HK-2 (cell line): Measurements from ENCODE around the gene CTDSP2.
"Not testable (repeated sequence)": the region's sequence is repeated elsewhere in the genome, so short reads cannot be mapped to it uniquely, and the experiment has no call there.

Source experiments
- DNase-seq: peaks from one replicate; pipeline ENCODE4 v3.0.0-alpha.2; 2018; ENCODE audit not compliant: unreplicated experiment

Gene CTDSP2

GRCh38 chr12:57852620-57853500 is 6.3 kb upstream of the CTDSP2 start:
- DNase-seq = no peak

GRCh38 chr12:57852200-57852599 is 5.7 kb upstream of the CTDSP2 start:
- no peak for DNase-seq

- DNase-seq = no peak
Measured at GRCh38 chr12:57851552-57851951, 5.0 kb upstream of the CTDSP2 start.

- DNase-seq = no peak
Measured at GRCh38 chr12:57850854-57851430, 4.4 kb upstream of the CTDSP2 start.

- not testable (repeated sequence) for DNase-seq
Measured at GRCh38 chr12:57849447-57849846, 2.9 kb upstream of the CTDSP2 start.

GRCh38 chr12:57849035-57849434 is 2.5 kb upstream of the CTDSP2 start:
- DNase-seq = no peak

GRCh38 chr12:57848208-57848607 is 1.7 kb upstream of the CTDSP2 start:
- no peak for DNase-seq

- DNase-seq = no peak
Measured at GRCh38 chr12:57846285-57846576, 298 bp downstream of the CTDSP2 start.

GRCh38 chr12:57845478-57846284 is 848 bp downstream of the CTDSP2 start:
- DNase-seq = peak; percentile 56

GRCh38 chr12:57844709-57845477 is 1.6 kb downstream of the CTDSP2 start:
- DNase-seq = peak; percentile 75

GRCh38 chr12:57842342-57843294 is 3.9 kb downstream of the CTDSP2 start:
- DNase-seq = no peak

GRCh38 chr12:57841445-57841844 is 5.1 kb downstream of the CTDSP2 start:
- no peak for DNase-seq

GRCh38 chr12:57840726-57841125 is 5.8 kb downstream of the CTDSP2 start:
- DNase-seq = no peak

- DNase-seq = no peak
Measured at GRCh38 chr12:57839996-57840395, 6.5 kb downstream of the CTDSP2 start.

- DNase-seq = no peak
Measured at GRCh38 chr12:57838594-57839302, 7.8 kb downstream of the CTDSP2 start.

- peak; percentile 37 for DNase-seq
Measured at GRCh38 chr12:57837864-57838562, 8.5 kb downstream of the CTDSP2 start.

- no peak for DNase-seq
Measured at GRCh38 chr12:57836442-57837375, 9.8 kb downstream of the CTDSP2 start.
